Body of pancreas (tissue), 4 donors: ENCODE measurements around the gene CROCC2. TPM values are rescaled to one million over a fixed set of nuclear protein-coding genes. Genes with fewer than 3 reads are reported as not detected.
A peak's percentile ranks its signal among the peaks of the same experiment; 100 is the strongest.

Source experiments
- ATAC-seq: fragments of 150-250 bp; one replicate; pipeline ENCODE4 v1.9.1; 2016
- DNase-seq, 4 donors: peaks; one replicate each; pipeline ENCODE4 v3.0.0-alpha.2; 2019
- H3K27ac ChIP-seq, 4 donors: fragments of 200-600 bp; sonication (generic); 1 replicate in 3 of 4; 2 replicates in 1 of 4; pipeline versions ENCODE4 v1.5.1 to v1.6.1; 2016 to 2019; ENCODE audit warnings: mild to moderate bottlenecking in 1 of 4, mixed read lengths in 1 of 4, moderate library complexity in 1 of 4
- H3K27me3 ChIP-seq, 2 donors: fragments of 200-600 bp; sonication (generic); one replicate each; pipeline ENCODE4 v1.6.0; 2016; ENCODE audit warnings: mild to moderate bottlenecking in 1 of 2
- H3K36me3 ChIP-seq, 2 donors: fragments of 200-600 bp; sonication (generic); replicated peaks in 1 of 2; 2 replicates each; pipeline ENCODE4 v1.5.1; 2016; ENCODE audit warnings: low read depth in 2 of 2; ENCODE audit not compliant: insufficient read depth in 1 of 2
- H3K4me1 ChIP-seq: fragments of 200-600 bp; sonication (generic); one replicate; pipeline ENCODE4 v1.6.0; 2016
- H3K4me3 ChIP-seq, 2 donors: fragments of 200-600 bp; sonication (generic); 1 replicate in 1 of 2; 2 replicates in 1 of 2; pipeline ENCODE4 v1.5.1; 2016 to 2019
- H3K9me3 ChIP-seq, 3 donors: fragments of 200-600 bp; sonication (generic); 1 replicate in 2 of 3; 2 replicates in 1 of 3; pipeline ENCODE4 v1.5.1; 2016
- POLR2A ChIP-seq, 3 donors: fragments of 450-650 bp; IDR thresholded peaks; one replicate each; pipeline ENCODE4 v1.6.1; 2016; ENCODE audit warnings: antibody characterized with exemption in 3 of 3, mild to moderate bottlenecking in 2 of 3
- WGBS, 2 donors: methylation state at CpG; one replicate each; pipeline ENCODE4 v1.1.5; 2017; 5-methylcytosine and 5-hydroxymethylcytosine counted together
- intact Hi-C: fragments of 100-400 bp; cut with DNase I; formaldehyde crosslinking; loops from one replicate; pipeline ENCODE4 v1.15.1; 2023
- total RNA-seq, 2 donors: library from RNA; depleted of rRNA; stranded (reverse); fragments of >200 nt; gene quantifications; one replicate each; pipeline ENCODE4 v1.1.0, GENCODE V29; 2016
- TF ChIP-seq, protein P1 (sequence below), 7 experiments: fragments of 450-650 bp in 4 of 7; fragments of 200-600 bp in 3 of 7; sonication (generic) in 3 of 7; IDR thresholded peaks; one replicate each; pipeline ENCODE4 v1.5.1; 2016 to 2019; ENCODE audit warnings: antibody characterized with exemption in 7 of 7

CROCC2 gene
- total RNA-seq, 2 donors from 2014 or later: under 0.01 TPM; not detected in 1

DNA sequence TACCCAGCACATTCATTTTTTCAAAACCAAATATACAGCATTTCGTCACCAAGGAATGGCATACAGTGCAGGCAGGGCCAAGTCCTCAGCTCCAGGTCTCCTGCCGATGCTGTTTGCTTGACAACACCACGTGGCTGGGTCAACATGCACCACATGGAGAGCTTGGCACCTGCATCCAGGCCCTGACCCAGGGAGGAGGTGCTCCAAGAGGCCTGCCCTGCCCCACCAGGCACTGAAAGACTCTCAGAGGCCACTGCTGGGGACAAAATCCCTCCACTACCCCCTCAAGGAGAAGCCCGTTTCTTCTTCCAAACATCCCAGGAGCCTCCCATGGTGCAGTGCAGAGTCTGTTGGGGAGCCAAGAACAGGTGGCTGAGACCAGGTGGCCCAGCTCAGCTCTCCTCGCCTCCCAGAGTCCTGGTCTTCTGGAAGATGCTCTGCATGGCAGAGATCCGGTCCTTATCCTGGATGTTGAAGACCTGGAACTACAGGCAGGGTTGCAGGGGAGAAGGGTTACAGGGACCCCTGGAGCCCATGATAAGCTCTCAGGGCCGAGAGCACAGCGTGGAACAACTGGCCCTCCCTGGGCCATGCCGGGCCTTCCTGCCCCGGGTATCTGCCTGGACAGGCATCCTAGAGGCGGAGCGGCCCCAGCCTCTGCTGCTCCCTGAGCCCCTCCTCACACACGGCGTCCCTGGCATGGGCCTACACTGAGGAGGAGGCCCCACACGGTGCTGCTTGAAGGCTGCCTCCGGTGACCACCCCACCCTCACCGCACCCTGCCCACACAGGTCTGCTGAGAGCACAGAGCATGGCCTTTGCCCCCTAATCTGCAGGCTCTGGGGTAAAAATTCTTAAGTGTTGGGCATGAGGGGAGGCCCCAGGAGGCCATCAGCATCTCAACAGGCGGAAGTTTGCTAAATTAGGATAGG lies 19.2 kb upstream of the CROCC2 start:
- no peaks in the 10 kb centered on the region for H3K36me3 ChIP-seq

DNA sequence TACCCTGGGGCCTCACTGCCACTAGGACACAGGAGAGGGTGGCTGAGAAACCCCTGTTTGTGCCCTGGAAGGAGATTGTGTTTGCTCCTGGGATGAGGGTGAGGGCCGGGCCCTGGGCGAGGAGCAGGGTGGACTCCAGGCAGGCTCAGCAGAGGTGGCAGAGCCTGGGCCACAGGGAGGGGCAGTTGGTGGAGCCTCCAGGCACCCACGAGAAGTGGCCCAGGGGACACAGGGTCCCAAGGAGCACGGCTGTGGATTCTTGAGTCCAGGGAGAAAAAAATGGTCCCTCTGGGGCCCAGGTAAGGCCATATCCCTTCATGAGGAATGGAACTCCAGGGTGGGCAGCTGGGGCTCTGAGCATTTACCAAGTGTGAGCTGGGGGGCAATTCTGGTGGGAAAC lies 18.5 kb upstream of the CROCC2 start:
- TF ChIP-seq, protein P1, sequence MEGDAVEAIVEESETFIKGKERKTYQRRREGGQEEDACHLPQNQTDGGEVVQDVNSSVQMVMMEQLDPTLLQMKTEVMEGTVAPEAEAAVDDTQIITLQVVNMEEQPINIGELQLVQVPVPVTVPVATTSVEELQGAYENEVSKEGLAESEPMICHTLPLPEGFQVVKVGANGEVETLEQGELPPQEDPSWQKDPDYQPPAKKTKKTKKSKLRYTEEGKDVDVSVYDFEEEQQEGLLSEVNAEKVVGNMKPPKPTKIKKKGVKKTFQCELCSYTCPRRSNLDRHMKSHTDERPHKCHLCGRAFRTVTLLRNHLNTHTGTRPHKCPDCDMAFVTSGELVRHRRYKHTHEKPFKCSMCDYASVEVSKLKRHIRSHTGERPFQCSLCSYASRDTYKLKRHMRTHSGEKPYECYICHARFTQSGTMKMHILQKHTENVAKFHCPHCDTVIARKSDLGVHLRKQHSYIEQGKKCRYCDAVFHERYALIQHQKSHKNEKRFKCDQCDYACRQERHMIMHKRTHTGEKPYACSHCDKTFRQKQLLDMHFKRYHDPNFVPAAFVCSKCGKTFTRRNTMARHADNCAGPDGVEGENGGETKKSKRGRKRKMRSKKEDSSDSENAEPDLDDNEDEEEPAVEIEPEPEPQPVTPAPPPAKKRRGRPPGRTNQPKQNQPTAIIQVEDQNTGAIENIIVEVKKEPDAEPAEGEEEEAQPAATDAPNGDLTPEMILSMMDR (IDR thresholded peaks at IDR 0.05): no peak
- TF ChIP-seq POLR2A (IDR thresholded peaks at IDR 0.05): no peak
- H3K4me1 ChIP-seq: no peaks in the 10 kb centered on the region
- no peak overlapping the region for H3K4me3 ChIP-seq
- H3K27ac ChIP-seq: no peak overlapping the region
- peak in 1 of 4 donors; percentile 4 for DNase-seq
- H3K27me3 ChIP-seq: no peaks in the 10 kb centered on the region
- H3K36me3 ChIP-seq: no peaks in the 10 kb centered on the region
- intact Hi-C loops: no loop called here
- WGBS, 2 donors: 87 to 90% methylated on average over 4 of the region's 4 CpGs
- ATAC-seq: no peak
- no peaks in the 10 kb centered on the region for H3K9me3 ChIP-seq

More for the DNA sequence above, 19.2 kb upstream of the CROCC2 start:
- Histone ChIP-seq H3K9me3 (no peaks in the 10 kb centered on the region), H3K4me1 (no peaks in the 10 kb centered on the region), H3K4me3 (no peak overlapping the region), H3K27me3 (no peaks in the 10 kb centered on the region), H3K27ac (no peak overlapping the region)
- 71 to 82% methylated on average over 7 to 18 of the region's 18 CpGs for WGBS, 2 donors
- ATAC-seq: no peak
- DNase-seq: peak in 2 of 4 donors; percentile 21 to 25
- TF ChIP-seq, protein P1 (IDR thresholded peaks at IDR 0.05): no peak
- no peak for TF ChIP-seq POLR2A (IDR thresholded peaks at IDR 0.05)
- intact Hi-C loops: no loop called here

DNA sequence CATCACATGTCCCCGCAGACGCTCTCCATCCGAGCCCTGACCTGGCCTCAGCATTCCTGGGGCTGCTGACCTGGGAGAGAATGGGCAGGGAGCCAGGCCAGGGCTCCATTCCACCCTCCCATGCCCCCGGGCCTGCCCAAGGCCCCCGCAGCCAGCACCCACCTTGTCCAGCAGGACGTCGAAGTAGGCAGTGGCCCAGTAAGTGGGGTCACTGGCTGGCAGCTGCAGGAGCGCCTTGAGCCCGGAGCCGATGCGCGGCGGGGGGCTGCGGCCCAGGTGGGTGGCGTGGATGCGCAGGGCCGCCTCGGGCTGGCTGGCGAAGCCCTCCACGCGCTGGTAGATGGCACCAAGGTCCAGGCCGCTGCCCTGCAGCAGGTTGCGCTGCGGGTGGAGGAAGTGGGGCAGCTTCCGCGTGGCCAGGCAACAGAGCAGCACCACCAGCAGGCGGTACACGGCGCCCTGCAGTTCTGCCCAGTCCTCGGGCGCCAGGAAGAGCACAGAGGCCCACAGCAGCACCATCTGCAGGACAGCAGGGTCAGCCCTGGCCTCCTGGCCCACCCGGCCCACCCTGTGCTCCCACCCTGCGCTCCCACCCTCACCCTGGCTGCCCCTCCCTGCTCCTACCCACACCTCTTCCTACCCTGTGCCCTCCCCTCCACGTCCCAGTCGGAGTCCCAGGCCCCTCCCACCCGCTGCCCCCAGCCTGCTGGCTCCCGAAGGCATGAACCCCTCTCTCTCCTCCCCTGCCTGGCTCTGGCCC lies 17.8 kb upstream of the CROCC2 start:
- intact Hi-C loops: no loop called here
- Histone ChIP-seq H3K4me3 (no peak overlapping the region), H3K27ac (no peak overlapping the region), H3K9me3 (no peaks in the 10 kb centered on the region), H3K27me3 (no peaks in the 10 kb centered on the region), H3K4me1 (no peaks in the 10 kb centered on the region), H3K36me3 (no peaks in the 10 kb centered on the region)
- TF ChIP-seq, protein P1 (IDR thresholded peaks at IDR 0.05): no peak
- TF ChIP-seq POLR2A (IDR thresholded peaks at IDR 0.05): no peak
- whole genome bisulfite sequencing, 2 donors: 79 to 92% methylated on average over 6 to 33 of the region's 37 CpGs
- ATAC-seq (no peak), DNase-seq (no peak)

DNA sequence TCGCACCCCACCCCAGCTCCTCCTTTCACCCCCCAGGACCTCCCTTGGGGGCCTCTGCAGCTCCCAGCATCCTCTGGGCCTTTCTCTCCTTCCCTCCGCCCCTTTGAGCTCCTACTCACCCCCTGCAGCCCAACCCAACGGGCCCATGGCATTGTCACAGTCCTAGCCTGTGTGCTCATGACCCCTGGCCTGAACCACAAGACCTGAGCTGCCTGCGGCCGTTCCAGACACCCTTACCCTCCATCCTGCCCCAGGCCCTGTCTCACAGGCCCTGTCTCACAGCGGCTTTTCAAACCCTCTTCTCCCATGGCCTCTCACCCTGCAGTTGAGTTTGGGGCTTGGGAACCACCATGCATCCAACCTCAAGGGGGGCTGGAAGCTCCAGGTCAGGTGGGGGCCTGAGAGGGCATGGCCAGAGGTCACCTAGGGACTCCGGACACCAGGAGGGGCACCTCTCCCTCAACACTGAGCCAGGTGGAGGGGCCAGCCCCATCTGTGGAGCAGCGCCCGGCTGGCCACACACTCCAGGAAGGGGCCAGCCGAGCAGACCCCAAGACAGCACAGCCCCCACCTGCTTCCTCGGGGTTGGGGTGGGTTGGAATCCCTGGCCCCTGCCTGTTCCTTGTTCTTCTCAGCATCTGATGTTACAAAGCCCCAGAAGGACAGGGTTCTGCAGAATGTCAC lies 17.1 kb upstream of the CROCC2 start:
- TF ChIP-seq, protein P1 (IDR thresholded peaks at IDR 0.05): no peak
- TF ChIP-seq POLR2A (IDR thresholded peaks at IDR 0.05): no peak
- 80 to 82% methylated on average over 7 to 11 of the region's 11 CpGs for WGBS, 2 donors

More for the DNA sequence above, 17.1 kb upstream of the CROCC2 start:
- DNase-seq: no peak
- no peaks in the 10 kb centered on the region for H3K36me3 ChIP-seq
- H3K4me3 ChIP-seq: no peak overlapping the region
- H3K9me3 ChIP-seq: no peaks in the 10 kb centered on the region
- H3K4me1 ChIP-seq: no peaks in the 10 kb centered on the region
- intact Hi-C loops: no loop called here
- no peak overlapping the region for H3K27ac ChIP-seq
- ATAC-seq: no peak
- no peaks in the 10 kb centered on the region for H3K27me3 ChIP-seq
